Measurements from ENCODE around the gene TMEM38B.

TMEM38B gene, protein sequence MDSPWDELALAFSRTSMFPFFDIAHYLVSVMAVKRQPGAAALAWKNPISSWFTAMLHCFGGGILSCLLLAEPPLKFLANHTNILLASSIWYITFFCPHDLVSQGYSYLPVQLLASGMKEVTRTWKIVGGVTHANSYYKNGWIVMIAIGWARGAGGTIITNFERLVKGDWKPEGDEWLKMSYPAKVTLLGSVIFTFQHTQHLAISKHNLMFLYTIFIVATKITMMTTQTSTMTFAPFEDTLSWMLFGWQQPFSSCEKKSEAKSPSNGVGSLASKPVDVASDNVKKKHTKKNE

DNA sequence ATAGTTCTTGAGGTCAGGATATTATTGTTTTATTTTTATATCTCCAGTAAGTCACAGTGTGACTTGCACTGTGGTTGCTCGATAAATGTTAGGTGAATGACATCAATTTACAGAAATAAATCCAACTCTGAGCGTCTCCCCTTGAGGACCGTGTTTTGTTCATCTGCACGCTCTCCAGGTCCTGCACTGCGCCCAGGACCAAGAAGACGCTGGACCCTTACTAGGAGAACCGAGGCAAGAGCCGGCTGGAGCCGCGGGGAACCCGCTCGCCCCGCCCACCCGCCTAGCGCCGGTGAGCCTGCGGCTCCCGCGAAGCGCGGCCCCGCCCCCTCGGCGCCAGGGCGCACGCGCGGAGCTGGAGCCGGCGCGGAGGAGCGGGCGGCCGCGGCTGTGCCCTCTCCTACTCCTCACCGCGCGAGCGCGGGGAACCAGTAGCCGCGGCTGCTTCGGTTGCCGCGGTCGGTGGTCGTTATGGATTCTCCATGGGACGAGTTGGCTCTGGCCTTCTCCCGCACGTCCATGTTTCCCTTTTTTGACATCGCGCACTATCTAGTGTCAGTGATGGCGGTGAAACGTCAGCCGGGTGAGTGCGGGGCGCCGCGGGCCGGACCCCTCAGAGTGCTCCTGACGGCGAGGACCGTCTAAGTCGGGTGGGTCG, at the start of gene TMEM38B:
TMEM38B (plus strand) TSS at position 352 of the 658 bp plus-strand sequence; CDS start at position 472, 120 bp downstream.
- DNase-seq (ENCODE audit: low read depth) = peak; percentile 71

DNA sequence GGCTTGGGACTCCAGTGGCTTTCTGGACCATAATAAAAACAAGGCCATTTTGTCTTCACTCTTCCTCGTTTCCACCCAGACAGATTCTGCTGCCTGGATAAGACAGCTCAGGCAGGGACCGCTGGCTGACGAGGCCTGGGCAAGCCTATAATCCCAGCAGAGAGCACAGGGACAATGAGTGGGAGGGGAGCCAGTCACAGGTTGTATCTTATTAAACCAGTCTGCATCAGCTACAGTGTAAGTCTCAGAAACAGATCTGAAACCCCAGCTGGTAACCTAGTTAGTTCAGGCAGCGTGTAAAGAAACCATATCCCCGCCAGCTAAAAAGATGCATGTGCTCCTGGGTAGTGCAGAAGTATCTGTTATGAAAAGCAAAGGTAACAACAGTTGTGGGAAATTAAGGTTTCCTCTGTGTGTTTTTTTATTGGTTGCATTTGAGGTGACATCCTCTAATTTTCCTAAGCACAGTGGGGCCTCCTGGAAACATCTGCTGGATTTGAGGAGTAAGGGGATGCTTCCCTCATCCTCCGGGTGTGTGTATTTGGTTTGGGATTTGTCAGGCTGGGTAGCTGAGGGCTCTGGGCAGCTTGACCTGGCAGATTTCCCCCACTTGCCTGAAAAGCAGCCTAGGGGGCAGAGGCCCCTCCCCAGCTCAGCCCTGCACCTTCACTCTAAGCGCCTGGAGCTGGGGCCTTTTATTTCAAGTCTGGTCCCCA, 47.3 kb upstream of the TMEM38B start:
- DNase-seq (ENCODE audit: low read depth) = no peak

DNA sequence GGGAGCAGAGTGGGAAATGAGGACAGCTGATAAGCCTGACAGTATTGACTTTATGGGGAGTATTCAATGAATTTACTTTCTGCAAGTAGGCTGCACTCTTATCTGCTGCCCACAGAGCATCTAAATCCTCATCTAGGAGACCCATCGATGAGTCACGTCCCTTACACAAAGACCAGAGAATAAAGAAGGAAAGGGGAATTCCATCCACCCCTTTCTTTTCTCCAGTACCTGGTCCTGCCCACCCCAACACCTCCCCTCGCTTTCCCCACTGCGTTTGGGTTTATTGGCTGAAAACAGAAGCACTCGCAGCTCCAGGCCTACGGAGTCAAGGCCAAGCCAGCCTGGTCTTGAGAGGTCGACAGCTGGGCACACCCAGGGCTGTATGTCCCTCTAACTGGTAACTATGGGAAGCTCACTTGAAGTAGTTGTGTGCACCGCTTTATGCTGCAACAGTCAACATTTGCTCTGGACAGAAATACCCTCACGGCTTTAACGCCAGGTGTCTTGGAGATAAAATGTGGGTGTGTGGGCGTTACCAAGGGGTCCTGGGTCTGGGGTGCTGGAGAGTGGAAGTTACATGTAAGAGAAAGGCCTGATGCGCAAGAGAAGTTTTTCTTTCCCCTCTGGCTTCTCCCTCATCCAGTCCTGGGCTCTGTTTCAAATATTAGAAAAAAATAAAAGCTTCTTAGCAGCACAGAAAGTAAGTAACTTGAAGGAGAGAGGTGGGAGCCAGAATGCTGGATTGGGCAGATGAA, 46.6 kb upstream of the TMEM38B start:
- no peak for DNase-seq (ENCODE audit: low read depth)

DNA sequence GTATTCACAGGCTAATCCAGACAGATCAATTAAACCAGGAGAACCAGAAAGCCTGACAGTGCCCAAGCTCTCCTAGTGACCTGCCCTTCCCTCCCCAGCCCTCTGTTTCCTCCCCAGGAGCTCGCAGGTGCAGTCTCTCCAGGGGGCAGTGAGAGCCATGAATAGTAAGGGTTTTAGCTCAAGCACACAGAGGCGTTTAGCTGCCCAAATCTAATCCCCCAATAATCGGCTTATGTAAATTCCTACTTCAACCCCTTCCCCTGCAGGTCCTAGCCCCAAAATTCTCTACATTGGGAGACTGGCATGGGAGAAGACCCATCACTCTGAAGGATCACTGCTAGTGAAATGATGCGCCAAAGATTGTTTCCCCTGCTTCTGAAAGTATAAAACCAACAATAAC, 42.5 kb upstream of the TMEM38B start:
- DNase-seq (ENCODE audit: low read depth) = no peak

DNA sequence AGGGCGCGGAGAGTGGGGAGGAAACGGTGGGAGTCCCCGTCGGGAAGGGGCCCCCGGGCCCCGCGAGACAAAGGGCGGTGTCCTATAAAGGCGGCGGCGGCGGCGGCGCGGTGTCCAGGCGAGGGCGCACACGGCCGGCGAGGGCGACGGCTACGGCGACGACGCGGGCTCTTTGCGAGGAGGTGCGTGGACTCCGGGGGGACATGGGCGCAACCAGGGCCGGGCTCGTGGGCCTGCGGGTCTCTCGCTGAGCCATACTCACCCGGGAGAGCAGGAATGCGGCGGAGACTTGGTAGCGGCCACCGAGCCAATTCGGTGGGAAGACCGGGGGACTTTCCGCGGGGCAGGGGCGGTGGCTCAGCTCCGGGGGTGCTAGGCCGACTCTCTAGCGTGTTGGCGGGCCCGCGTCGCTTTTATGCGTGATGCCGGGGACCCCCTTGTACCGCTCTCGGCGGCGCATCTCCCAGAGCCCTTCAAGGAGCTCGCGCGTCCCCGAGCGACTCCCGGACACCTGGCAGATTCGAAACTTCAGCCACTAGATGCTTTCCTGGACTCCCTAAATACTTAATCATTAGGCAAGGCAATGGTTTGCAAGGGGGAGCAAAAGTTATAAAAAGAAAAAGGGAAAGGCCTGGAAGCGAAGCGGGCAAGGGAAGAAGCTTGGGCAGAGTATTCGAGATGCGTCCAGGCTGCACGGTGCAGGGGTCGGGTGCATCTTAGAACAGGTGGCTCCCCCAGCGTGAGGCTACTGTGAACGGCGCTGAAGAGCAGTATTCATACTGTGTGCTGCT, 38.0 kb upstream of the TMEM38B start:
- DNase-seq (ENCODE audit: low read depth) = no peak

DNA sequence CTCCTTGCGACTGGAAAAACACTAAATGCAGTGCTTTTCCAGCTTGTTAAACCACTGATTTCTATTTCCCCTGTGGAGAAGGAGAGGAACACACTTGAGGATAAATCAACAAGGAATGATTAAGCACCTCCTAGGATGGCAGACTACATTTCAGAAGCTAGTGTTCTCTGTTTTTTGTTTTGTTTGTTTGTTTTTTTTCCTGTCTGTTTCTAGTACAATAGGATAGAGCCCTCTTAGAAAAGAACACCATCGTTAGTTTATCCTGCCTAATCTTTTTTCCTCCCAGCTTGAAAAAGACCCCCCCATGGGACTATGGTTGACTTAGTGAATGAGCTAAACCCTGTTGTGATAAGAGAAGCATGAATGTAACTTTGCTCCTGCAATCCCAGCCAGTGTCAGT, 36.0 kb upstream of the TMEM38B start:
- no peak for DNase-seq (ENCODE audit: low read depth)

DNA sequence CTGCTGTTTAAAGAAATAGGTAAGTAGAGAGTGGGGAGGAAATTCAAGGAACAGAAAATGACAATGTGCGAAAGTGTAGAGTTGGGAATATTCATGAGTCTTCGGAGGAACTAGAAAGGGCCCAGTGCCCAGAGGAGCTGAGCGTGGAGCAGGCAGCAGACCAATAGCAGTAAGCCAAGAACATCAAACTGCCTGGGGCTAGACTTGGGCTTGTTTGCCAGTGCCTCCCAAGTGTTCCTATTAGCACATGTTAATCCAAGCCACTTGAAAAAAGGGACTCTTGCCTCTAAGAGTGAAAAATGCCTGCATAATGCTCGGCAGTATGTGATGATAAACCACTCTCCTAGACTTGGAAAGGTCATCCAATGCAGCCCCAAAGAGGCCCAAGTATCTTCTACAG, 33.3 kb upstream of the TMEM38B start:
- DNase-seq (ENCODE audit: low read depth) = no peak

DNA sequence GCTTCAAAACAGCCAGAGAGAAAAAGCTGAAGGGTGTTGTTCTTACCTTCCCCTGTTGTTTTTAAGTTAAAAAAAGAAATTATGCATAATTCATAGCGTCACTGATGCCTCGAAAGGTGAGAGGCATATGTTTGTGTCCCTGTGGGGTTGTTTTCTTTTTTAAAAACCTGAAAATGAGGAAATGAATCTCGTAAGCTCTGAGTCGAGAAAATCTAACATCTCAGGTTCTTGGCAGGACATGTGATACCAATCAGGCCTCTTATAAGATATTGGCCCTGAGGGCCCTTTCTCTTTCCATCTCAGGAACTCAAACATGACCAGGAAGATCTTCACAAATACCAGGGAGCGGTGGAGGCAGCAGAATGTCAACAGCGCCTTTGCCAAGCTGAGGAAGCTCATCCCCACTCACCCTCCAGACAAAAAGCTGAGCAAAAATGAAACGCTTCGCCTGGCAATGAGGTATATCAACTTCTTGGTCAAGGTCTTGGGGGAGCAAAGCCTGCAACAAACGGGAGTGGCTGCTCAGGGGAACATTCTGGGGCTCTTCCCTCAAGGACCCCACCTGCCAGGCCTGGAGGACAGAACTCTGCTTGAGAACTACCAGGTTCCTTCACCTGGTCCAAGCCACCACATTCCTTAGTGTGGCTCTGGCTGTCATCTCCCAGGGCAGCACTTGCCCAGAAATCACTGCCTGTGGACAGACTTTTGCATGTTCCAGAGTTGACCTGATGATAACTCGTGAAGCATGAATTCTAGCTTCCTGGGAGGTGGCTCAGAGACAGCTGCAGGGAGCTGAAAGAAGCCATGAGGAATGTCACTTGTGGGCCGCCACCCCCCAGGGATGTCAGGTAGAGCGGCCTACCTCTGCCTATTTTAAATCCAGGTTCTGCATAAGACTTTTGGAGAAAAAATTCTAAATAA, 31.9 kb upstream of the TMEM38B start, which contains the start of gene TAL2:
TAL2 (plus strand) TSS at position 274 of the 921 bp plus-strand sequence; CDS start at position 314, 40 bp downstream.
- no peak for DNase-seq (ENCODE audit: low read depth)

DNA sequence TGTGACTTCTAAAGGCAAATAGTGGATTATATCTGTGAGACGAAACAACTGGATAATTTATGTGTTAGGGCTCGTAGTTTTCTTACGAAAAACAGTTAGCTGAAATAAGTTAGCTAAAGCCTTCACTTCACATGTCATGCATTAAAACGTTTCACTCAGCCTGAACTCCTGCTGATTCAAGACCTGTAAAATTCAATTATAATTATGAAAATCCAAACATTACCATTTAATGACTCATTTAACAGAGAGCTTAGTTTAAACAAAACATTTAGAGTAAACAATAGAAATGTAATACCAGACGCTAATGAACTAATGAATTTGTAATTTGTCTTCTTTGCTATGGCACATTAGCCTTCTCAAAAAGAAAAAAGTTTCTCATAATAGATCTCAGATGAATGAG, 30.4 kb upstream of the TMEM38B start:
- DNase-seq (ENCODE audit: low read depth) = no peak

DNA sequence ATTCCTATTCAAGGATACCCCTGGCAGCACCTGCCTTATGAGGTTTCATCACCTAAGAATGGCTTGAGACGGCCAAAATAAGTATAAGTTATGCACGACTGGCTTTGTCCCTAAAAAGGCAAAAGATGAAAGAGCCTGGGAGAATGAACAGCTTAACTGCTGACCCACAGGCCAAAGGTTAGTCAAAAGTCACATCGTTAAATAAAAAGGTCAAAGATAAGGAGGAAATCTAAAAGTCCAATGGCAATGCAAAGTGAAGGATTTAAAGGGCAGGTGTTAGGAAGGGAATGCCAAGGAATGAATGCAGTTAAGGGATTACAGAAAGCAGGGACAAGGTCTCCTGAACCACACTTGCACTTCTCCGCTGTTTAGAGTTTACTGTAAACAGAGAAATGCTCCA, 26.5 kb upstream of the TMEM38B start:
- no peak for DNase-seq (ENCODE audit: low read depth)

DNA sequence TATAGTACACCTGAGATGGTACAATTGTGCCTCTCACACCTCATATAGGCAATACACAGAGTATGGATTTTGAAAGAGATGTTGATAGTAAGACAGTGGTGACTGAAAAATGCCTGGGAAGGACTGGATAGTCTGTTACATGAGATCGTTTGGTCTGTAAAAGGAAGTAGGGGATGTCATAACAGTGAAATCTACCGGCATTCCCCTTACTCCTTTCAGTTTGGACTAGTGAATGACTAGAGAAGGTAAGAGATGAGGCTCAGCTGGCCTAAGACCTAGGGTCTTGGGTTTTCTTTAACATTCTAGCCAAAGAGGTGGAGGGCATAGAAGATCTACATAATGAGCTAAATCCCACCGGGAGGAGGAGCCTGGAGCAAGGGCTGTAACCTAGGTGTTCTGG, 24.0 kb upstream of the TMEM38B start:
- DNase-seq (ENCODE audit: low read depth) = no peak

DNA sequence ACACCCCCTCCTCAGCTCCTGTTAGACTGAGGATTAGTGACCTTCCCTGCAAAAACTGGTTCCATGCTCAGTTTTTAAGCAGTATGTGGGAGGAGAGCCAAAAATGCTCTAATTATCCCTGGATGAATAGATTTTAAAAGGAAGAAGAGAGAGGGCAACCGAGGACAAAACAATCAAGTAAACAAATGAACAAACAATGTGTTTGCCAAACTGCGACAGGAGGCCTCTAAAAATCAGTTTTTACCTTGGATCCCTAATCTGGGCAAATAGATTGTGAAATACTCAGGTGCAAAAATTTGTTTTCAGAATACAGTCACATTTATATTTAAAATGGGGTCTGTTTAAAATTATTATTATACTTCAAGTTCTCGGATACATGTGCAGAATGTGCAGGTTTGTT, 23.6 kb upstream of the TMEM38B start:
- no peak for DNase-seq (ENCODE audit: low read depth)

DNA sequence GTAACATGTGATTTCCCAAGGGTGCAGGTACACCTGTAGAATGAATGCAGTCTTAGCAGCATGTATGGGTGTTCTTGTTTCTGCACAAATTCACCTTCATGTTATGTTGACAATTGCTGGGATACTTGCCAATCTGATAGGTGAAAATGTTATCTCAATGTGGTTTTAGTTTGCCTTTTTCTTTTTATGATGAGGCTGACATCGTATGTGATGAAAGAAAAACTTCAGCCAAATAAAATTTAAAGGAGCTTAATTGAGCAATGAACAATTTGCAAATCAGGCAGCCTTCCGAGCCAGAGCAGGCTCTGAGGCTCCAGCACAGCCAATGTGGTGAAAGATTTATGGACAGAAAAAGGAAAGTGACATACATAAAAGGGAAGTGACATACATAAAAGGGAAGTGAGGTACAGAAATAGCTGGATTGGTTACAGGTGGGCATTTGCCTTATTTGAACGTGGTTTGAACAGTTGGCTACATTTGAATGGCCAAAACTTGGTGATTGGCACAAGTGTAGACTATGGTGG, 21.6 kb upstream of the TMEM38B start:
- DNase-seq (ENCODE audit: low read depth) = no peak

DNA sequence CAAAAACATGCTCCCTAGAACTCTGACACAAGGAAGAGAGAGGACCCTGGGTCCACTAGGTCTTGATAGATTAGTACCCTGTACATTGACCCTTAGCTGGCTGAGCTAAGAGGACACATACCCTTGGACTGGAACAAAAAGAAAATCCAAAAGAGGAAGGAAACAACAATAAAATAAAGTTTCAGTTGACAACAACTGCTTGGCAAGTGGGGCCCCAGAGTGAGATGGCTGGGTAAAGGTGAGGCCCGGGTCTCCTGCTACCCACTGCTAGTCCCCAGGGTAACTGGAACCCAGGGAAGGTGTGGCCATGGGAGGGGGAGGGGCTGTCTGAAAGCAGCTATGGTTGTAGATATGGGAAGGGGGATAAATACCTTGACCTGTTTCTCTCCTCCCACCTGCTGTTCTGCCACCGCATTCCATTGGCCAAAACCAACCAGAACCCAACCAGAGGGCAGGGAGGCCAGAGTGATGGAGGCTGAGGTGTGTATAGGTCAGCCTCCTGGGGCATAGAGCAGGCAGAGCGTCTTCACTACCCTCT, 20.4 kb upstream of the TMEM38B start:
- no peak for DNase-seq (ENCODE audit: low read depth)

DNA sequence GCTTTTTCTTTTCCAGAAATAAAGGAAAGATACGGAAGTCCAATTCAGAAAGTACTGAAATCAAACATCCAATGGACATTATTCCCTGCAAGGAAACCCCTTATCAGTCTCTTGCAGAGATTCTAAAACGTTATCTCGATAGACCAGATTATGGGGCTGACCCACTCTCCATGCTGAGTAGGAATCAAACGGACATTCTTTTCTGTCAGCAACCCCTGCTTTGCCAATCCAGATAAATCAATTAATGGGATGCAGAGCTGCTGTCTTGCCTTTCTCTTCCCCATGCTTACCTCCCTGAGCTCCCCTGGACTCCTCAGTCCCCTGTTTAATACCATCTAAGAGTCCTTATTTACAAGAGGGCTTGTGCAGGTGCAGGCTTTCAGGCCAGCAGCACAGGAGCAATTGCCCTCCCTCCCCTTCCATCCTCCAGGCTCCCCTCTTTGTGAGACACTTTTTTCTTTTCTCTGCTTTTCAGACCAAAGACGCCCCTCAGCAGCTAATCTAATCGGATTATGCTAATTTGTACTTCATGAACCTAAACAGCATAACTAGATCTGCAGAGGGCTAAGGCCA, 17.9 kb upstream of the TMEM38B start:
- DNase-seq (ENCODE audit: low read depth) = no peak

DNA sequence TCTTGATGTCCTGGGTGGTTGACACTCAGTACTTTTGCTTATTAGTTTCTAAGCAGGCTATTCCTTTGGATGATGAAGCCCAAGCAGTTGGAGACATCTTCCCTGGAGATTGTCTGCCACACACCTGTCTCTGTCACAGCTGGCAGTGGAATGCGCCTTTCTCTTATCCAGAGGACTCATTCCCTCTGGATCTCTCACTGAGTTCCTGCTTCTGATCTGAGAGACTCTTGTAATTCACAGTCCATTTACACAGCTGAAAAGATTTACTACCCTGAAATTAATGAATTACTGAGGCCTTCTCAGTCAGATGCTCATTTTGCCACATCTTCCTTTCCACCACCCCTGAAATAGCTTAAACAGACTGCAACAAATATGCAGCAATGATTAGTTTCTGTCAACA, 16.2 kb upstream of the TMEM38B start:
- DNase-seq (ENCODE audit: low read depth) = no peak

DNA sequence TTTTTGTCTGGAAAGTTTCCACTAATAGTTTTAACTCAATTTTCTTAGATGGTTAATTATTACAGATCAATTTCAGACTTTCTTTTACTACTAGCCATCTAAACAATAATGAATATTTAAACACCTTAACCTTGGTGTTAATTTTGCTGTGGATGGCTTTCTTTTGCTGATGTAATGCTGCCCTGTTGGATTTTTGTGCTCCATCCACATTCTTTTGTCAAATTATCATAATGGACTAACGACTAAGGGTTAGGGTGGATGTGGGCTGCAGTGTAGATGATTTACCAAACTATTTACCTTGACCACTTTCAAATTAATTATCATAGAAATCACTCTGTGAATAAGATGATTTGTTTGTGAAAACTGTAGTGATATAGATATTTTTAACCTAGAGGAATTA, 15.6 kb upstream of the TMEM38B start:
- no peak for DNase-seq (ENCODE audit: low read depth)

DNA sequence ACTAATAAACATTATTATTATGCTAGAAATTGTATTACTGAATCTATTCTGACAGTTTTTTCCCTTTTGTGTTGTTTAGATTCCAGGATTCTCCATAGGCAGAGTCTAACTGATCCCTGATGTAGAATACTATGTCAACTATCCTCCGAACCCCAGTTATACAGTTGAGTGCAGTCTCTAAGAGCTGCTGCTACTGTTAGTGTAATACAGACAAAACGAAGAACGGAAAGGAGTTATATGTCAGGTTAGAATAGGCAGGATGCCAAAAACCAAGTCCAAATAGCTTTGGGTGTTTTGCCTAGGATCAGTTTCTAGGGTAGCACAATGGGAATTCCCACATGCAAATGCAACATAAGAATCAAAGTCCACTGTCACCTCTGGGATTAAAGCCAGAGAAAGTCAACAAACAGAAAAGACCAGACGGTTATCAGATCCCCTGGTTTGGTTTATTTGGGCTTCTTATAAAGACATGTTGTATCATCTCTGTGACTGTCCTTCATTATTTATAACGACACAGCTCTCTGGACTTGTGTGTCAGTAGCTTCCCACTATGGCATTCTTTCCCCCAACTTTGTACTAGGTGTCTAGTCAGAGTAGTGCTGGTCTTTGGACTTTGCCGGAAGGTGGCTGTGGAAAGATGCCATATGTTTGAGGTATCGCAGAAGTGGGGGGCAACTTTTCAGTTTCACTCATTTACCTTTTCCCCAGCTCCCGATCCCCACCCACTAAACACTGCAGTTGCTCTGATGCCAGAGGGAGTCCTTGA, 14.9 kb upstream of the TMEM38B start:
- no peak for DNase-seq (ENCODE audit: low read depth)

DNA sequence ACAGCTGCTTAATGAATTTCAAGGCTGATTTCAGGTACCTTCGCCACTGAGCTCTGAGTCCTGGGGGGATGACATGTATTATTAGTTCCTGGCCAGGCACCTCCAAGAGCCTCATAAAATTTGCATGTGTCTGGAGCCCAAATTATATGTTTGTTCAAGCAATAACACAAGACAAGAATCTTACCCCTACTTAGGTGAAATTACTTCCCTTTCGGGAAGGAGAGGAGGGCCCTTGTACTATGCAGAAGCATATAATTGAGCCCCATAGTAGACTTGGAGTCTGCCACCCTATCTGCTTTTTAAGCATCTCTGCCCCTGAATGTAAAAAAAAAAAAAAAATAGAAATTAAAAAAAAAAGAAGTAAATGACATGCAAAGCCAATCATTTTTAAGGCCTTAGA, 13.0 kb upstream of the TMEM38B start:
- DNase-seq (ENCODE audit: low read depth) = no peak

Measured in activated T-cell treated with anti-CD3 and anti-CD28 coated beads for 24 hours (primary cell).